ENCODE data around the gene RTTN. TPM values are rescaled to one million over a fixed set of nuclear protein-coding genes. Genes with fewer than 3 reads are reported as not detected.

Gene RTTN
- total and polyA plus RNA-seq, 9 of the 15 experiments (the other 6 are each of a cell fraction or from before 2014, with no cell fraction given) = 3.1 to 18.3 (median 10.6) TPM

- 0 out of 2 replicates have a peak, but pooled peaks have one; percentile 11 for TF ChIP-seq MGA (IDR thresholded peaks at IDR 0.05)
- no peak for TF ChIP-seq NR2C2 (CRISPR knock-in tag; IDR thresholded peaks at IDR 0.05)
- peak; percentile 46; the same call in 1 of the 2 replicates for TF ChIP-seq NR2C2 (tag; IDR thresholded peaks at IDR 0.05)
- no peak for TF ChIP-seq MNT (conservative IDR thresholded peaks at IDR 0.05)
- no peak for TF ChIP-seq NR0B1 (IDR thresholded peaks at IDR 0.05; ENCODE audit: partially characterized antibody)
Measured at GRCh38 chr18:70234667-70235459, 29.4 kb upstream of the RTTN start (continued).
